ENCODE results near the gene MLN.

The MLN gene

GRCh38 chr6:33803571-33804053 lies at the start of gene MLN:
Gene MLN (minus strand): TSS chr6:33804003. CDS start chr6:33801163, 2,840 bp downstream.
- Mint-ChIP-seq H3K27me3 (peaks cover 56% of the 10 kb centered on the region), H3K4me3 (no peak within 1 kb of the TSS), H3K9me3 (no peaks in the 10 kb centered on the region), H3K27ac (peak within 1 kb of the TSS in 1 of 2 donors; percentile 68), H3K4me1 (peaks cover 16% of the 10 kb centered on the region)
- ATAC-seq (no peak), DNase-seq (no peak)

GRCh38 chr6:33853026-33853425 lies 49.2 kb upstream of the MLN start:
- Mint-ChIP-seq H3K4me3 (no peak overlapping the region), H3K9me3 (no peaks in the 10 kb centered on the region), H3K27me3 (peaks cover 62% of the 10 kb centered on the region), H3K4me1 (peaks cover 27% of the 10 kb centered on the region), H3K27ac (no peak overlapping the region)
- no peak for ATAC-seq
- DNase-seq = no peak

- Mint-ChIP-seq H3K27ac (no peak overlapping the region), H3K4me3 (no peak overlapping the region), H3K4me1 (peaks cover 17% of the 10 kb centered on the region), H3K9me3 (no peaks in the 10 kb centered on the region), H3K27me3 (peaks cover 51% of the 10 kb centered on the region)
- no peak for DNase-seq
- ATAC-seq = no peak
Measured at GRCh38 chr6:33851959-33852358, 48.2 kb upstream of the MLN start.

- Mint-ChIP-seq H3K27ac (no peak overlapping the region), H3K9me3 (no peaks in the 10 kb centered on the region), H3K27me3 (peaks cover 51% of the 10 kb centered on the region), H3K4me1 (peaks cover 7% of the 10 kb centered on the region), H3K4me3 (no peak overlapping the region)
- ATAC-seq (no peak), DNase-seq (no peak)
Measured at GRCh38 chr6:33850869-33851541, 47.2 kb upstream of the MLN start.

GRCh38 chr6:33850296-33850695 lies 46.5 kb upstream of the MLN start:
- Mint-ChIP-seq H3K9me3 (no peaks in the 10 kb centered on the region), H3K4me1 (peaks cover under 1% of the 10 kb centered on the region), H3K4me3 (no peak overlapping the region), H3K27ac (no peak overlapping the region), H3K27me3 (peaks cover 51% of the 10 kb centered on the region)
- DNase-seq (no peak), ATAC-seq (no peak)

- DNase-seq (no peak), ATAC-seq (no peak)
- Mint-ChIP-seq H3K9me3 (no peaks in the 10 kb centered on the region), H3K27me3 (peaks cover 44% of the 10 kb centered on the region), H3K27ac (peak overlapping the region; percentile 29 to 85), H3K4me3 (no peak overlapping the region), H3K4me1 (no peaks in the 10 kb centered on the region)
Measured at GRCh38 chr6:33849500-33850075, 45.8 kb upstream of the MLN start.

- Mint-ChIP-seq H3K27me3 (peaks cover 36% of the 10 kb centered on the region), H3K27ac (no peak overlapping the region), H3K4me1 (no peaks in the 10 kb centered on the region), H3K4me3 (no peak overlapping the region), H3K9me3 (no peaks in the 10 kb centered on the region)
- DNase-seq = no peak
- ATAC-seq = no peak
Measured at GRCh38 chr6:33848484-33848883, 44.7 kb upstream of the MLN start.

- H3K9me3 Mint-ChIP-seq = no peaks in the 10 kb centered on the region
- no peak overlapping the region for H3K27ac Mint-ChIP-seq
- H3K4me3 Mint-ChIP-seq = no peak overlapping the region
- no peak for ATAC-seq
- no peaks in the 10 kb centered on the region for H3K4me1 Mint-ChIP-seq
- H3K27me3 Mint-ChIP-seq = peaks cover 36% of the 10 kb centered on the region
- DNase-seq = no peak
Measured at GRCh38 chr6:33847867-33848266, 44.1 kb upstream of the MLN start.

- ATAC-seq = no peak
- Mint-ChIP-seq H3K4me1 (no peaks in the 10 kb centered on the region), H3K4me3 (no peak overlapping the region), H3K9me3 (no peaks in the 10 kb centered on the region), H3K27me3 (peaks cover 36% of the 10 kb centered on the region), H3K27ac (no peak overlapping the region)
- DNase-seq = no peak
Measured at GRCh38 chr6:33847078-33847477, 43.3 kb upstream of the MLN start.

- DNase-seq (no peak), ATAC-seq (no peak)
- peaks cover 28% of the 10 kb centered on the region for H3K27me3 Mint-ChIP-seq
- H3K9me3 Mint-ChIP-seq = no peaks in the 10 kb centered on the region
- no peaks in the 10 kb centered on the region for H3K4me1 Mint-ChIP-seq
- no peak overlapping the region for H3K27ac Mint-ChIP-seq
- no peak overlapping the region for H3K4me3 Mint-ChIP-seq
Measured at GRCh38 chr6:33846226-33846625, 42.4 kb upstream of the MLN start.

- Mint-ChIP-seq H3K4me1 (peaks cover 5% of the 10 kb centered on the region), H3K4me3 (no peak overlapping the region), H3K27me3 (peaks cover 20% of the 10 kb centered on the region), H3K27ac (no peak overlapping the region), H3K9me3 (no peaks in the 10 kb centered on the region)
- ATAC-seq (no peak), DNase-seq (no peak)
Measured at GRCh38 chr6:33845031-33845745, 41.4 kb upstream of the MLN start.

- DNase-seq (no peak), ATAC-seq (no peak)
- Mint-ChIP-seq H3K9me3 (no peaks in the 10 kb centered on the region), H3K27ac (peak overlapping the region in 1 of 2 donors; percentile 90), H3K4me1 (peaks cover 21% of the 10 kb centered on the region), H3K27me3 (peaks cover 11% of the 10 kb centered on the region), H3K4me3 (no peak overlapping the region)
Measured at GRCh38 chr6:33843131-33844121, 39.6 kb upstream of the MLN start.

- no peak overlapping the region for H3K4me3 Mint-ChIP-seq
- peaks cover 7 to 8% of the 10 kb centered on the region in 2 donors for H3K9me3 Mint-ChIP-seq
- ATAC-seq = no peak
- no peak for DNase-seq
- no peak overlapping the region for H3K27ac Mint-ChIP-seq
- peaks cover 21% of the 10 kb centered on the region for H3K4me1 Mint-ChIP-seq
- peaks cover 19% of the 10 kb centered on the region for H3K27me3 Mint-ChIP-seq
Measured at GRCh38 chr6:33841868-33842267, 38.1 kb upstream of the MLN start.

GRCh38 chr6:33841070-33841469 lies 37.3 kb upstream of the MLN start:
- Mint-ChIP-seq H3K4me1 (peaks cover 21% of the 10 kb centered on the region), H3K27me3 (peaks cover 19% of the 10 kb centered on the region), H3K27ac (no peak overlapping the region), H3K9me3 (peaks cover 7 to 9% of the 10 kb centered on the region in 2 donors), H3K4me3 (no peak overlapping the region)
- no peak for DNase-seq
- no peak for ATAC-seq
